NCI-H146 (cell line): ENCODE measurements around the gene SPCS3.
"Not testable (repeated sequence)": the region's sequence is repeated elsewhere in the genome, so short reads cannot be mapped to it uniquely, and the experiment has no call there.

ENCODE experiments used
- DNase-seq: peaks from one replicate; lab custom pipeline; 2025; lab: John Stamatoyannopoulos, UW

SPCS3 gene

DNA sequence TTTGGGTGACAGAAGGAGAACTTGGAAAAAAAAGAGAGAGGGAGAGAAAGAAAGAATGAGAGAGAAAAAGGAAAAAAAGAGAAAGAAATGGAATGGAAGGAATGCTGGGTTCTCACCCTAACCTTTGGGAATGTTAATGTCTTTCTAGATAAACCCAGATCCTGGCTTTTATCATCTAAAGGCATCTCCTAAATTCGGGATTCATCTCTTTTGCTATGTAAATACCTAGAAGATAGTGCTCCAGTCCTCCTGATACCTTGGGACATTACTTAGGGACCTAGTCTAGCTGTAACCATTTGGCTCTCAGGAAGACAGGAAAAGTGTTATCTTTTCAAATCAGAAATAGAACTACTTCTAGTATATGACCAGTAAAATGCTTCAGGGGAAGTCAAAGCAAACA lies 15.8 kb upstream of the SPCS3 start:
- no peak for DNase-seq

GRCh38 chr4:176306837-176307665 lies 12.7 kb upstream of the SPCS3 start:
- DNase-seq: no peak

DNA sequence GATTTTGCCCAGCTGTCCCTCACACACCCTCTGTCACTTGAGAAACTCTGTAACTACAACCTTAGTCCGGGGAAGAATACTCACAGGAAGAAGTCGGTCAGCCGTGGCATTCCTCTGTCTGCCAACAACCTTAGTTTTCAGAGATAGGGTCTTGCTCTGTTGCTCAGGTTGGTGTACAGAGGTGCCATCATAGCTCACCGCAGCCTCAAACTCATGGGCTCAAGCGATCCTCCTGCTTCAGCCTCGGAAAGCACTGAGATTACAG lies 12.2 kb upstream of the SPCS3 start:
- DNase-seq: no peak

DNA sequence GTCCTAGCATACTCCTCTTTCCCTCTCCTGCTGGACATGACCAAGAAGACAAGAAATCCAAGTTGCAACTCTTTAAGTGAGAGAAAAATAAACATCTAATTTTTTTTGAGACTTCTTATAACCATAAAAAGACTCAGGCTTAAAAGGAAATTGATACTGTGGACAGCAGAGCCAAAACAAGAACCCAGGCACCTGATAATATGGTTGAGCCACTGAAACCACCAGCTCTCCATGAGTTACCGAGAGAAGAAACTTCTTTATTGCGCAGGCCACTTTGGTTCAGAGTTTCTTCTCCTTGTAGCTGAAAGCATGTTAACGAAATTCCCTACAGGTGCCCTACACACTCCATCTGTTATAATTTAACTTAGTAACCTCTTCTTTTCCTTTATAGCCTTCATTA lies 11.3 kb upstream of the SPCS3 start:
- no peak for DNase-seq

- no peak for DNase-seq
Observed at GRCh38 chr4:176309046-176309445, 10.7 kb upstream of the SPCS3 start.

DNA sequence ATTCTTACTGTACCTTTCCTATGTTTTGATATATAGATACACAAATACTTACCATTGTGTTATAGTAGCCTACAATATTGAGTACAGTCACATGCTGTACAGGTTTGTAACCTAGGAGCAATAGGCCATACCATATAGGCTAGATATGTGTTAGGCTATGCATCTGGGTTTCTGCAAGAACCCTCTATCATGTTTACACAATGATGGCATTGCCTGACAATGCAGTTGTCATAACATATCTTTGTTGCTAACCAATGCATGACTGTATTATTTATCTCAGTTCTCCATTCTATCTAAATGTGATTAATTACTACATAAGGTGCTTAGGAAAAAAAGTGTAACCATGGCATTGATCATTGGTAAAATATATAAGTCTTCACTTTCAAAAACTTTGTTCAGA lies 10.0 kb upstream of the SPCS3 start:
- DNase-seq: no peak

DNA sequence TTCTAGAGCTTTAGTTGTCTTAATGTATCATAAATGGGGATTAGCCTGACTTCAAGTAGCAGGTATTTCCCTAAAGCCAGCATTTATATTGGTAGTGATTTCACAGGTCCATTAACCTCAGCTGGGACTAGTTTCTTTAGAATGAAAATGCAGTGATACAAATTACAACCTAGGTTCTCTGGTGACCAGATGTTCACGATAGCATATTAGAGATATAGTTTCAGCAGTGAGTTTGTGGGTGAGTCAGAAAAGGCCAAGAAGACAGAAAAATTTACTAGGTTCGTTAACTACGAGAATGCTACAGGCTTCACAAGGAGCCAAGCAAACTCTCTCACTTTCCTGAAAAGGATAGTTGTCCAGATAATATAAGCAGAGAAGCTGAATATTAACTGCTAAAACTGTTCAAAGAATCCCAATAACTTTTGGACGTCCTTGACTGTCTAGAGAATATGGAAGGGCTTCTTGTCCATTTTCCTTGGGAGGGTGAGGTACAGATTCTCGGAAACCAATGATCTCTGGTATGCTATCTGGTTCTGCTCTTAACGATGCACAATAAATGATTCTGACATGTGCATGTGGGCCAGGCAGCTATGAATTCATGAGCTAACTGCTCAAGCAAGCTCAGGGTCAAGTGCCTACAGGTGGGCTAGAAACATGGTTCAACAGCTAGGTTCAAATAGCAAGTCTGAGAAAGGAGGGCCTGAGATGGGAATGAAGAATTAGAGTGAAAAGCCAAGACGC lies 6.0 kb upstream of the SPCS3 start:
- no peak for DNase-seq

- no peak for DNase-seq
Observed at GRCh38 chr4:176319151-176319703, 539 bp upstream of the SPCS3 start.

DNA sequence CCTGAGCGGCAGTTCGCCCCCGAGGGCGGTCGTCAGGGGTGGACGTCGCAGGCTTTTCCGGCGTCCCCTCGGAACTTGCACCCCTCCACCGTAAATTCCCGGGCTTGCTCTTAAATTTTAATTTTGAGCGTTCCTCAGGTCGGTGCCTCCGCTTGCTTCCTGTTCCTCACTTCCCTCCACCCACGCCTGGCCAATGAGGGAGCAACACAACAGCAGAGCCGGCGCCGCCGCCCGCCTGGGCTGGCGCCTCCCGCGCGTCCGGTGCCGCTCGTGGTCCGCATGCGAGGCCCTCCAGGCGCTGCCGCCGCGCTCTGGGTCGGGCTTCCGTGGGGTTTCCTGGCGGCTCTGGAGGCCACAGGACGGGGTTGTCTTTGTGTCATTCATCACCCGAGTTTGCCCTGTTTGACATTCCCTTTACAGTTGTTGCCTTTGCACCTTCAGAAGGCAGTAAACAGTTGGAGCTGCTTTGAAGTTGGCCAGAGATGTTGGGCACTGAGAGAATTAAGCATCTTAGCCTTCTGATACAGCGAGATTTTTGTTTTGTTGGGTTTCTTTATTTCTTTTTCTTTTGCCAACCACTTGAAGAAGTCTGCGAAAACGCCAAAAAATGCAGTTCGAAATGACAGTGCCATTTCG lies 692 bp downstream of the SPCS3 start:
- peak; percentile 67 for DNase-seq

GRCh38 chr4:176320976-176321361 lies 1.2 kb downstream of the SPCS3 start:
- no peak for DNase-seq

GRCh38 chr4:176321589-176321988 lies 1.8 kb downstream of the SPCS3 start:
- DNase-seq: no peak

- no peak for DNase-seq
Observed at GRCh38 chr4:176323511-176324160, 3.9 kb downstream of the SPCS3 start.

GRCh38 chr4:176324876-176325275 lies 5.1 kb downstream of the SPCS3 start:
- not testable (repeated sequence) for DNase-seq

- DNase-seq: no peak
Observed at GRCh38 chr4:176333076-176333475, 13.3 kb downstream of the SPCS3 start.

GRCh38 chr4:176334066-176334465 lies 14.3 kb downstream of the SPCS3 start:
- no peak for DNase-seq

DNA sequence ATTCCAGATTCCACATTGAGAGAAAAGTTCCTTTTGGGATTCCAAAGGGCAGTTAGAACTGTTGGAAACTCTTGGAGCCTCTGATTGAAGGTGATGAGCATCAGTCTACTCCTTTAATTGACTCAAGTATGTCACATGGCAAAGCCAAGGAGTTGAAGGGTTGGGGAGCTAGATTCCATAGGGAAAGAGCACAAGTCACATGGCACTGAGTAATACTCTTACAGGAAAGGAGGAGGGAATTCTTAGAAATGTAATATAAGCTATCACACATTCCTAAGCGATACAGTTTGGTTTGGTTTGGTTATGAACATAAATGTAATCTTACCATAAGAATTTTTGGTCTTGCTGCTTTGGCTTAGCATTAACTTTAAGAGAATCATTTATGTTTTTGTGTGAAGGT lies 15.7 kb downstream of the SPCS3 start:
- DNase-seq: no peak

DNA sequence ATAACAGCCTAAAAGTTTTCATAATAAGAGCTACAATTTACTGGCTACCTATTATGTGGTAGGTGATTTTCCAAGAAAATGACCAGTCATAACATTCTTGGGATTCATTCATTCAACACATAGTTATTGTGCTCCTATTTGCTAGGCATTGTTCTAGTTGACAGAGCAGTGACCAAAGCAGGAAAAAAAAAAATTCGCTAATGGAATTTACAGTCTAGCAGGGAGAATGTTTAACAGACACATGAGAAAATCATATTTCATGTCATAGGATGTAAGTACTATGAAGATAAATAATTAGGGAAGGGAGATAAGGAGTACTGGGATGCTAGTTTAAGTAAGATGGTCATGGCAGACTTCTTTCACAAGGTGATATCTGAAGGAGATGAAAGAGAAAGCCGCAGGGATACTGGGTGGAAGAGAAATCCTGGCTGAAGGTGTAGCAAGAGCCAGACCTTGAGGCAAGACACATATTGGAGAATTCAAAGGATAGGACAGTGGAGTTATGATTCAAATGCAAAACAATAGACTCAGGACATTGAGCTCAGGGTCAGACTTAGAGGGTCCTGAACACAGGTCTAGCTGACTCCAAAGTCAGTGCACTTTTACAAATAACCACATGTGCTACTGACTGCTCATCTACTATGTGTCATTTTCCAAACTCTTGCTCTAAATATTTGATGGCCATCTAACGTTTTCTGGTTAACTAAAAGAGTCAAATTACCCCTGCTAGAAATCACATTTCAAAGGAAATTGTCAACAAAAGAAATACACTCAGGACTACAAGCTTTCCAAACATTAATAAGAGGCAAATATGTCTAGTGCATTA lies 20.4 kb downstream of the SPCS3 start:
- no peak for DNase-seq

- peak; percentile 4 for DNase-seq
Observed at GRCh38 chr4:176340871-176341685, 21.3 kb downstream of the SPCS3 start.

DNA sequence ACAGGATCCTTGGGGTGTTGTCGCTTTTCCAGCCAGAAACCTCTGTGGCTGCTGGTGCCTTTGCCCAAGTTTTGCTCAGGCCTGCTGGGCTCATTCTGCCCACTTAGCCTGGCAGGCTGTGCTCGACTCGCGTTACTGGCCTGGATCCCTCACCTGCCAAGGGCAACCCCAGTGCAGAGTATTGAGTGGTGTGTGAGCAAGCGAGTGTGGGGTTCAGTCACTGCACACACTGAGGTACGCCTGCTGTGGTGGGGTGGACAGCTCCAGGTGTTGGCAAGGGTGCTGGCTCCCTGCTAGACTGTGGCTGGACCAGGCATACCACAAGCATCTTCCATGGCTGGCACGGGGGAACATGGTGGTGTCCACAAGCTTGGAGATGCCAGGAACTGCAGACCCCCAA lies 22.6 kb downstream of the SPCS3 start:
- no peak for DNase-seq

- DNase-seq: no peak
Observed at GRCh38 chr4:176343286-176343685, 23.5 kb downstream of the SPCS3 start.

GRCh38 chr4:176345346-176345745 lies 25.6 kb downstream of the SPCS3 start:
- DNase-seq: not testable (repeated sequence)
